Myocyte (in vitro differentiated cells): ENCODE results near the gene PARN. TPM values are rescaled to one million over a fixed set of nuclear protein-coding genes. Genes with fewer than 3 reads are reported as not detected.
"Not testable (repeated sequence)": the region's sequence is repeated elsewhere in the genome, so short reads cannot be mapped to it uniquely, and the experiment has no call there.

Experiments used
- DNase-seq: peaks from one replicate; pipeline ENCODE4 v3.0.0-alpha.2; 2012; ENCODE audit warnings: low read depth
- polyA plus RNA-seq: library from polyadenylated mRNA; unstranded; fragments of >200 nt; gene quantifications from one replicate; pipeline ENCODE4 v1.2.1, GENCODE V29; 2012; ENCODE audit warnings: missing spikeins
- total RNA-seq: library from RNA; depleted of rRNA; stranded (reverse); fragments of >200 nt; gene quantifications from 2 replicates; pipeline ENCODE4 v1.2.3, GENCODE V29; 2014

PARN gene, protein sequence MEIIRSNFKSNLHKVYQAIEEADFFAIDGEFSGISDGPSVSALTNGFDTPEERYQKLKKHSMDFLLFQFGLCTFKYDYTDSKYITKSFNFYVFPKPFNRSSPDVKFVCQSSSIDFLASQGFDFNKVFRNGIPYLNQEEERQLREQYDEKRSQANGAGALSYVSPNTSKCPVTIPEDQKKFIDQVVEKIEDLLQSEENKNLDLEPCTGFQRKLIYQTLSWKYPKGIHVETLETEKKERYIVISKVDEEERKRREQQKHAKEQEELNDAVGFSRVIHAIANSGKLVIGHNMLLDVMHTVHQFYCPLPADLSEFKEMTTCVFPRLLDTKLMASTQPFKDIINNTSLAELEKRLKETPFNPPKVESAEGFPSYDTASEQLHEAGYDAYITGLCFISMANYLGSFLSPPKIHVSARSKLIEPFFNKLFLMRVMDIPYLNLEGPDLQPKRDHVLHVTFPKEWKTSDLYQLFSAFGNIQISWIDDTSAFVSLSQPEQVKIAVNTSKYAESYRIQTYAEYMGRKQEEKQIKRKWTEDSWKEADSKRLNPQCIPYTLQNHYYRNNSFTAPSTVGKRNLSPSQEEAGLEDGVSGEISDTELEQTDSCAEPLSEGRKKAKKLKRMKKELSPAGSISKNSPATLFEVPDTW
- 30.0 and 33.3 TPM in 2 replicates for total RNA-seq
- 25.0 TPM for polyA plus RNA-seq

DNA sequence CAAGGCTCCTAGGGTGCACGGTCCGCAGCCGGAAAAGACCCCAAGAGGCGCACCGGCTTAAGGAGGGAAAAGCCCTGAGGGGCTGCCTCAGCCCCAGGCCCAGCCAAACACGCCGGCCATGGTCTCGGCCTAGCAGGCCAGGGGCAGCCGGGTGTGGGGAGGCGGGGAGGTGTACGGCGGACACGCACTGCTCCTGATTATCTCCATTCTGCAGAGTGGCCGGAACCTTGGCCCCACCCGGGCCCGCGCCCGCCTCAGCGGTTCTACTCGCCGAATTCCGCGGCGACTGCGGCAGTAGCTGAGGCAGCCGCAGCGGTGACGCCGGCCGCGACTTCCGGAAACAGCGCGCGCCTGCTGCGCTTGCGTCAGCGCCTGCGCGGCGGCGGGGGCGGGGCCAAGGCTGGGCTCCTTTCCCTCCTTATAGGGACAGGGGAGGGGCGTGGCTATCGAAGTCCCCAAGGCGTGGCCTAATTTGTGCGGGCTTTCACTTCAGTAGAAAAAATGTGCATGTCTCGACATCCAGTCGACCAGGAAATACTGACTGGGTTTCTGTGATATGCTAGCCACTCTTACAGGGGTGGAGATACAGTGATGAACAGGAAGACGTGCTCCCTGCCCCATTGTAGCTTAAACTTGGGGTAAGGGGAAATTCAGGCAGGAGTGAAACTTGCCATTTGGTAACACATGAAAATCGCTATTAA lies at the start of gene PARN:
Gene PARN (minus strand): TSS at position 342 of the 701 bp plus-strand sequence. CDS start 135 bp downstream, at position 207.
- DNase-seq, result peak; percentile 93

DNA sequence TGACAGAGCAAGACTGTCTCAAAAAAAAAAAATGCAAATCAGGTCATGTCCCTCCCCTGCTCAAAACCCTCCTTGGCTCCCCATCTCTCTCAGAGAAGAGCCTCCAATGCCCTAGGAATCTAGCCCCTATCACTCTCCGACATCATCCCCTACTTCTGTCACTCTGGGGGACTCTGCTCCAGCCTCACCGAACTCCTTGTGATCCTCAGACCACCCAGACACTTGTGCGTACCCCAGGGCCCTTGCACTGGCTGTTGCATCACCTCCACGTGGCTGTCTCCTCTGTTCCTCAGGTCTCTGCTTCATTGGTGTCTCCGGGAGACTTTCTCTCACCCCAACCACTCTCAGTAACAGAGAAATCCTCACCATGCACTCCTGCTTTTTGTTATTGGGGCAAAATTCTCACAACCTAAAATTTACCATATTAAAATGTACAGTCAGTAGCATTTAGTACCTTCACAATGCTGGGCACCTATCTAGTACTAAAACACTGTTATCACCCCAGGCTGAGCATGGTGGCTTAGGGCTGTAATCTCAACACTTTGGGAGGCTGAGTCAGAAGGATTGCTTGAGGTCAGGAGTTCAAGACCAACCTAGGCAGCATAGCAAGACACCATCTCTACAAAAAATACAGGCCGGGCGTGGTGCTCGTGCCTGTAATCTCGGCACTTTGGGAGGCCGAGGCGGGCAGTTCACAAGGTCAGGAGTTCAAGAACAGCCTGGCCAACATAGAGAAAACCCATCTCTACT lies 48.9 kb upstream of the PARN start:
- DNase-seq, result no peak

DNA sequence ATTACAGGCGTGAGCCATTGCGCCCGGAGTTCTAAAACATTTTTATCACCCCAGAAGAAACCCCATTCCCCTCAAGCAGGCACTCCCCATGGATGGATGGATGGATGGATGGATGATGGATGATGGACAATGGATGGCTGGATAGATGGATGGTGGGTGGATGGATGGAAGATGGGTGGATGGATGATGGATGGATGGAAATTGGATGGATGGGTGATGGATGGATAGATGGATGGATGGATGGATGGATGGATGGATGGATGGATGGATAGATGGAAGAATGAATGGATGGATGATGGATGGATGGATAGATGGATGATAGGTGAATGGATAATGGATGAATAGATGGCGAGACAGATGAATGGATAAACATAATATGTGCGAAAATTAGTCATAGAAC lies 47.6 kb upstream of the PARN start:
- no peak for DNase-seq

DNA sequence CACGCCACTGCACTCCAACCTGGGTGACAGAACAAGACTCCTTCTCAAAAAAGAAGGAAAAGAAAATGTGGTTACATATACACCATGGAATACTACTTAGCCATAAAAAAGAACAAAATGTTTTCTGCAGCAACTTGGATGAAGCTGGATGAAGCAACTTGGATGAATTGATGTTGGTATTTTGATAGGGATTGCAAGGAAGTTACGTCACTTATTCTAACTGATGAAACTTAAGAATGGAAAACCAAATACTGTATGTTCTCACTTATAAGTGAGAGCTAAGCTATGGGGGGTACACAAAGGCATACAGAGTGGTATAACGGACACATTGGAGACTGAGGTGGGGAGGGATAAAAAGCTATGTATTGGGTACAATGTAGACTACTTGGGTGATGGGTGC lies 46.6 kb upstream of the PARN start:
- DNase-seq, result no peak

DNA sequence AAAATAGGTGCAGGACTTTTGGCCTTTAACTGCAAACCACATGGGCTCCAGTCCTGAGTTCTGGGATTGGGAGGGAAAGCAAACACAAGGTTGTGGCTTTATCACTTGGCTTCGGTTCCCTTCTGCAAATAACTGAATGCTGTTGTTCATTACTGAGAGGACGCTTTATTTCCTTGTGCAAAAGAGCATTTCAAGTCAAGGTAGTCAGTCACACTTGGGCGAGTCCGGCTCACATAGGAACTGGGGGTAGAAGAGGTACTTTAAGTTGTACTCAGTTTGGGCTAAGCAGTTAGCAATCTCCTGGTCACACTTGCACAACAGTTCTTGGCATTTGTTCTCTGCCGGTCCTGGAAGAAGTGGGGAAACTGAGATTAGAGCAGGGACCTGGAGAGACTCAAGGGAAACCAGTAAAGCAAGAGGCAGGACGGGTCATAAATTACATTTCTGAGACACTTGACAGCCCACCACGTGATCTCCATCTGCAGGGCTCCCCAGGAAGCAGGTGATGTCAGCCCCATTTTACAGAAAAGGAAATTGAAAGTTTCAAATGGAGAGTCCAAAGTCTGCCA lies 42.4 kb upstream of the PARN start:
- no peak for DNase-seq

DNA sequence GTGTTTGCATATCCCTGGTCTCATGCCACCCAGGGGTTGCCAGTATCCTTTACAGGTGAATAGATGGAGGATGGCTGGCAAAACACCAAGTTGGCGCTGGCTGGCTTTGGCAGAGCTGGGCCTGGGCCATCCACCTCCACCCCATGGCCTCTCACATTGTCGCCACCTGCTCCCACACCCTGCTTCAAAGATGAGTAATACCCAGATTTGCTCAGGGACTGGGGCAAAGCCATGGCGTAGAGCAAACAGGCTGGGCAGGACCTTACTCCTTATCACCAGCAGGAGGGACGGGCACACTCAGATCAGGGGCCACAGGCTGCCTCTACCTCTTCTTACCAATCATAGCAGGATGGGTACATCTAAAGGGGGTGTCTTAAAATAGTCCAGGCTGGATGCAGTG lies 39.7 kb upstream of the PARN start:
- peak; percentile 15 for DNase-seq

DNA sequence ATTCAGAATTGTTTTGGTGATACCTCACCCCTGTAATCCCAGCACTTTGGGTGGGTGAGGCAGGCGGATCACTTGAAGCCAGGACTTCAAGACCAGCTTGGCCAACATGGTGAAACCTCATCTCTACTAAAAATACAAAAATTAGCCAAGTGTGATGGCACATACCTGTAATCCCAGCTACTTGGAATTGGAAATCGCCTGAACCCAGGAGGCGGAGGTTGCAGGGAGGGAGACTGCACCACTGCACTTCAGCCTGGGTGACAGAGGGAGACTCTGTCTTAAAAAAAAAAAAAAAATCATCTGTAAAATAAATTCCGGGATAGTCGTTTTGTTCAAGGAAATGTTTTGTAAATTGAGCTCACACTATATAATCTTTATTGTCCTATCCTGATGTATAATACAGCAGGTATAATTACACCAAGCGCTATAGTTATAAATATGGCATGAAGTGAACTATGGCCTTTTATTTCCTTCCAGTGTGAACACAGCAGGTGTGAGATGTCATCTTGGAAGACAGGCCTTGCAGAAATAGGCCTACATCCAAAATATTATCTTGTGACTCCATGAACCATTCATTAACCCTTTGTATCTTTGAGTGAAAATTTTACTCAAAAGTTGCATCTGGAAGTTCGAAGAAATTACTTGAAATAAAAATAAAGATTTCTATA lies 38.6 kb upstream of the PARN start:
- no peak for DNase-seq

DNA sequence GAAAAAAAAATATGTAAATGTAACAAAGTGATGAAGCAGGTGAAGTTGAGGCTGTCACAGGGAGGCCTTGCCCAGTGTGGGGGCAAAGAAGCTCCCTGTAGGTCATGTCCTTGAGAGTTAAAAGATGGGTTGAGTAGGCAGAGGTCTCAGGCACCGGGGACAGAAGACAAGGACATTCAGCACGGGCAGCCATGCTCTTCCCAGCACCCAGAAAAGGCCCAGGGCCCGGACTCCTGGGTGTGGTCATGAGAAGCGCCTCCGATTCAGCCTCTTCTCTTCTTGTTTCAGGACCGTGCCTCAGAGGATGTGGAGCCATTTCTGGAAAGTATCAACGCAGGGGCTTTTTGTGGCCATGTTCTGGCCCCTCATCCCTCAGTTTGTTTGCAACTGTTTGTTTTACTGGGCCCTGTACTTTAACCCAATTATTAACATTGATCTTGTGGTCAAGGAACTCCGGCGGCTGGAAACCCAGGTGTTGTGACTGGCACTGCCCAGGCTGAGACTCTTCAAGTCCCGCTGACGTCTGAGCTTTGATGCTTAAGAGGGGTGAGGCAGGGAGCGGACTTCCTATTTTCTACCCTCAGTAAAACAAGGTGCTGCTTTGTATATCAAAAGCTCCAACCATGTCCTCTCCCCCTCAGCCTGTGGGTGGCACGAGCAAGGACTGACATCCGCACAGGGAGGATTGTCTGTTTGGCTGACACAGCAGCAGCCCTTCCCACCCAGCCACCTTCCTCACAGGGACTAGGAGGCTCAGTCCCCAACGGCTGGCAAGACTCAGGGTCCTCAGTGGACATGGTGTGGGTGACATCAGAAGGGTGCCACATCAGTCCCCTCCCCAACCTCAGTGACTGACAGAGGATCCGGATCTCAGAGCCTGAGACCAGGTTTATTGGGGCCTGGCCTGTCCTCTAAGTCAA lies 37.5 kb upstream of the PARN start:
- DNase-seq, result no peak

DNA sequence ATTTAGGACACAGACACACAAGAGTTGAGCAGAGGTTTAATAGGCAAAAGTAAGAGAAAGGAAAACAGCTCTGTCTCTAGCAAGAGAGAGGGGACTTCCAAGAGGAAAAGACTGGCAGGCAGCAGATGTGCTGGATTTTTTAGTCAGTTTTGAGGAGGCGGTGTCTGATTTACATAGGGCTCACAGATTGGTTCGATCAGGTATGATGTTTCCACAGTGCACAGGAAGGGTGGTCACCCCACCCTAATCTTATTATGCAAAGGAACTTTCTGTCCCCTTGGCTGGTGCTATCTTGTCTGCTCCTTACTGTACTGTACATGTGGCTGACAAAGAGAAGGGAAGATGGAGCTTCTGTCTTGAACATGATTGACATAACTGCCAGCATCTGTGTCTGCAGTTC lies 28.0 kb upstream of the PARN start:
- peak; percentile 60 for DNase-seq

DNA sequence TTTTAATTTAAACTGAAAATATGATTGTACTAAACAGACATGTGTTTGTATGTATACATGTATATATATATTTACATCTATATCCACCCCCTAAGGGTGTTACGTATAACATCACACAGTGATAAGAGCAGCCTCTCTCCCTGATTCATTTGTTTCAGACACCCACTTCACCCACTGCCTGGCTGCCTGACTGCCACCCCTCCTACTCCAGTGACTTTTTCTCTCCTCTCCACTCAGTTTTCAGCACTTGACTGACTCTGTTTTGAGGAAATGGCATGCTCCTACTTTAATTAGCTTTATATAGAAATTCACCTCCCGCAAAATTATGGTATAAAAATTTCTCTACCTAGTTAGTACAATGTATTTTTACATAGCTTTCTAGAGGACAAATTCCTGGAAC lies 22.7 kb upstream of the PARN start:
- no peak for DNase-seq

DNA sequence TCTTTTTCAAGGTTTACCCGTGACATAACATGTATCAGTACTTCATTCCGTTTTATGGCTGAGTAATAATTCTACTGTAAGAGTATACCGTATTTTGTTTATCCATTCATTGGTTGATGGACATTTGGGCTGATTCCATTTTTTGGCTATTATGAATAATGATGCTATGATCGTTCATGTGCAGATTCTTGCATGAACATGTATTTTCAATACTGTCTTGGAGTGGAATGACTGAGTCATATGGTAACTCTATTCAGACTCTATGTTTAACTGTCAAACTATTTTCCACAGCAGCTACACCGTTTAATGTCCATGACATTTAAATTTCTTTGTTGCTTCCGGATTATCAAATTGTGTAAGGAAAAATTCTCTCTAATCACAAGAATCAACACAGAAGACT lies 20.6 kb upstream of the PARN start:
- no peak for DNase-seq

DNA sequence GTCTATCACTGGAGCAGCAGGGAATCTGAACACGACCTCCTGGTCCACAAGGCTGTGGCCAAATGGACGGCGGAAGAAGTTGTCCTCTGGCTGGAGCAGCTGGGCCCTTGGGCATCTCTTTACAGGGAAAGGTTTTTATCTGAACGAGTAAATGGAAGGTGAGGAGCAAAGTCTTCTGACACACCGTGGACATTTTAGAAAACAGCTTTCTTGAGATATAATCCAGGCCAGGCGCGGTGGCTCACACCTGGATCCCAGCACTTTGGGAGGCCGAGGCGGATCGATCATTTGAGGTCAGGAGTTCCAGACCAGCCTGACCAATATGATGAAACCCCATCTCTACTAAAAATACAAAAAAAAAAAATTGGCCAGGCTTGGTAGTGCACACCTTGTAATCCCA lies 19.8 kb upstream of the PARN start:
- no peak for DNase-seq

DNA sequence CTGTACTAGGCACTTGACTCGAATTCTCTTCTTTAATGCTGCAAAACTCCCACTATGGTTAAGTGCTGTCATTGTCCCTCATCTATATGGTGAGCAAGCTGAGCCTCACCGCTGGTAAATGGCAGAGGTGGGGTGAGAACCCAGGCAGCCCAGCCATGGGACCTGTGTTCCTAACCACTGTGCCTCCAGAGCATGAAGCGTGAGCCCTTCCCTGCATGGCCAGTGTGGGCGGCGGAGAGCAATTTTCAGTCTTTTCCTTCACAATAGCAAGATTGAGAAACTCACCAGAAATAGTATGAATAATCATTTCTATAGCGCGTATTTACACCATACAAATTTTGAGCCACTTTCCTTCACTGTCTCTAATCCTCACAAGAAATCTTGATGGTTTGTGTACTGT lies 11.9 kb upstream of the PARN start:
- DNase-seq, result no peak

DNA sequence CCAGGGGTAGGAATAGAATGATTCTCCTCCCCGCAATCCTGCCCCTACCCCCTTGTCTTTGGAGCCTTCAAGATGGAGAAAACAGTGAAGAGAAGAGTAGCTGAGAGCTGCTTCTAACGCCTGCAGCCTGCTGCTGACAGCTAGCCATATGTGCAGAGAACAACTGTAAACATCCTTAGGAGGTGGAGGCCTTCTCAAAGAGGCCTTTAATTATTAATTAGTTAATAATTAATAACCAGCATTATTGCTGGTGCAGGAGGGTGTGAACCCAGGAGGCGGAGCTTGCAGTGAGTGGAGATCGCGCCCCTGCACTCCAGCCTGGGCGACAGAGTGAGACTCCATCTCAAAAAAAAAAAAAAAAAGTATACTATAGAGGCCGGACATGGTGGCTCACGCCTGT lies 11.1 kb upstream of the PARN start:
- DNase-seq, result no peak

DNA sequence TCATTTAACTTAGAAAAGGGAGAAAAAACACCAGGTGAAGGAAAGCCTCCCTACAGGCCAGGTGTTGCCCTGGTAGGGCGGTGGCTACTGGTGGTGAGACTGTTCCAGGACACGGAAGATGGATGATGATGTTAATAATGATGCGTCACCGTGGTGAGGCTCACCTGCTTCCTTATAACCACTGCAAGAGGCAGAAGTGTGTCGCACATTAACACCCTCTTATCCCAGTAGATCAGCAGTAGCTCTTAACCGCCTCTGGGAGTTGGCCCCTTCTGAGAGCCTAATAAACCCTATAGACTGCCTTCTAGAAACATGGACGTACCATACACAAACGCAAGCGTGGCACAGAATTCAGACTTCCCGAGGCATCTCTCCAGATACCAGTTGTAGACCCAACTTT lies 10.5 kb upstream of the PARN start:
- no peak for DNase-seq

DNA sequence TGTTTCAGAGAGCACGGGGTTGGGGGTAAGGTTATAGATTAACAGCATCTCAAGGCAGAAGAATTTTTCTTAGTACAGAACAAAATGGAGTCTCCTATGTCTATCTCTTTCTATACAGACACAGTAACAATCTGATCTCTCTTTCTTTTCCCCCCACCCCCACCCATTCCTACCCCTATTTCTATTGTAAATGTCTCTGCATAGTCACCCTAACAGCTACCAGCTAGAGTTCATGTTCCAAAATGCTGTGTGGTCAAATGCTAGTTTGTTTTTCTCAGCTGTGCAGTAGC lies 6.8 kb upstream of the PARN start:
- not testable (repeated sequence) for DNase-seq

DNA sequence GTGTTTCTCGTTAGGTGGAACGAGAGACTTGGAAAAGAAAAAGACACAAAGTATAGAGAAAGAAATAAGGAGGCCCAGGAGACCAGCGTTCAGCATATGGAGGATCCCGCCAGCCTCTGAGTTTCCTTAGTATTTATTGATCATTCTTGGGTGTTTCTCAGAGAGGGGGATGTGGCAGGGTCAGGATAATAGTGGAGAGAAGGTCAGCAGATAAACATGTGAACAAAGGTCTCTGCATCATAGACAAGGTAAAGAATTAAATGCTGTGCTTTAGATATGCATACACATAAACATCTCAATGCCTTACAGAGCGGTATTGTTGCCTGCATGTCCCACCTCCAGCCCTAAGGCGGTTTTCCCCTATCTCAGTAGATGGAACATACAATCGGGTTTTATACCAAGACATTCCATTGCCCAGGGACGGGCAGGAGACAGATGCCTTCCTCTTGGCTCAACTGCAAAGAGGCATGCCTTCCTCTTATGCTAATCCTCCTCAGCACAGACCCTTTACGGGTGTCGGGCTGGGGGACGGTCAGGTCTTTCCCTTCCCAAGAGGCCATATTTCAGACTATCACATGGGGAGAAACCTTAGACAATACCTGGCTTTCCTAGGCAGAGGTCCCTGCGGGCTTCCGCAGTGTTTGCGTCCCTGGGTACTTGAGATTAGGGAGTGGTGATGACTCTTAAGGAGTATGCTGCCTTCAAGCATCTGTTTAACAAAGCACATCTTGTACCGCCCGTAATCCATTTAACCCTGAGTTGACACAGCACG lies 6.3 kb upstream of the PARN start:
- DNase-seq, result not testable (repeated sequence)

DNA sequence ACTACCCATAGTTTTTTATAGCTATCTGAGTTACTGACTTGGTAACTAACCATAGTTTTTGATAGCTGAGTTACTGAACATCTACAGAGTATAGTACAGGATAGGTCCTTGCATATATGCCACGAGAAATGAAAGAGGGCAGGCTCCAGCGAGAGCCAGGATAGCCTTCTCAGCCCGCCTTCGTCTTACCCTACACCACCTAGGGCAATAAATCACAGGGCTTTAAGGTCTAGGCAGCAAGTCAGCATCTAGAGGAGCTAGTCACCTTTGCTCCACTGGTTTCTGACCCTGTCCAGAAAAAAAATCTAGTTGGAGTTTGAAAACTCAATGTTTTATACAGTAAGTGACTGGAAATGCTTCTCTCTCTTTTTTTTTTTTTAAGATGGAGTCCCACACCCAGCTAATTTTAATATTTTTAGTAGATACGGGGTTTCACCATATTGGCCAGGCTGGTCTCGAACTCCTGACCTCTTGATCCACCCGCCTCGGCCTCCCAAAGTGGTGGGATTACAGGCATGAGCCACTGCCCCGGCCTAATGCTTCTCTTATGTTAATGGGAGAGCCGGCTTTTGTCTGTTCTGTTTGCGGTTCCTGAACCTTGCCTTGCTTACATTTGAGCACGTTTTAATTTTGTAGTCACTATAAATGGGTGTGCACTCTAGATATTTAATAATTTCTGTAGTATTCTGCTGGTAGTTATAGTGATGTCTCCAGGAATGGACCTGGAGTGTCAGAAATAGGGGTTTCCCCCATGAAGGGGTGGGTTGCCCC lies 5.5 kb upstream of the PARN start:
- DNase-seq, result no peak
